NCI-H1436 treated with DMSO at 0.1 percent for 48 hours (cell line): ENCODE results near the gene HOMER2.
A peak's percentile ranks its signal among the peaks of the same experiment; 100 is the strongest.
"Not testable (repeated sequence)": the region's sequence is repeated elsewhere in the genome, so short reads cannot be mapped to it uniquely, and the experiment has no call there.

Experiments used
- DNase-seq: peaks from one replicate; lab custom pipeline; 2025; lab: John Stamatoyannopoulos, UW

Gene HOMER2

DNA sequence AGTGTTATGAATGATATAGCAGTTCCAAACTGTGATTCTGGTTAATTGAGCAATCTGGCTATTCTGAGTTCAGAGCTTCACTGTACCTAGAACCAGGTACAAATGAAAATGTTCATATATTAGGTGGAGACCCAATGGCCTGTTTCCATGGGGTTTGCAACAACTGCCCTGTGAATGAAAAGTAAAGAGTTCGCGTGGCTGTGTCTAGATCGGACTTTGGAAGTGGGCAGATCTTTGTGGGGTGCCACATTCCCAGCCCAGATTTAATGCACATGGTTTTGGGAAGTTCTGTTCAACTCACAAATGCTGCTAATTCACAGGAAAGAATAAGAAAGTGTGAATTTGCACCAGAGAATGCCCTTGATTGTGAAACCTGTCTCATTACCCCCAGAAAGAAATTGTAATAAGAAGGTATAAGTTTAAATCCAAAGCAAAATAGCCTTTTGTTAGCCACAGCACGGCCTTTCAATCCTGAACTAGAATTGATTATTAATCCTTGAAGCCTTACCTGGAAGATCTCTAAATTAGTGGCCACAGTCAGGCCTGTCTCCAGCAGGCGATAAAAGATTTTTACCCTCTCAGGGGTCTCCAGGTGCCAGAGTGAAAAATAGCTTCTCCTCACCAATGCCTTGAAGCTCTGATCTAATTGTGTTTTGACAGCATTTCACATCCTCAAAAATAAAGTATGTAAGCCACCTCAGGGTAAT is 120.5 kb downstream of the HOMER2 start:
- DNase-seq, result no peak

DNA sequence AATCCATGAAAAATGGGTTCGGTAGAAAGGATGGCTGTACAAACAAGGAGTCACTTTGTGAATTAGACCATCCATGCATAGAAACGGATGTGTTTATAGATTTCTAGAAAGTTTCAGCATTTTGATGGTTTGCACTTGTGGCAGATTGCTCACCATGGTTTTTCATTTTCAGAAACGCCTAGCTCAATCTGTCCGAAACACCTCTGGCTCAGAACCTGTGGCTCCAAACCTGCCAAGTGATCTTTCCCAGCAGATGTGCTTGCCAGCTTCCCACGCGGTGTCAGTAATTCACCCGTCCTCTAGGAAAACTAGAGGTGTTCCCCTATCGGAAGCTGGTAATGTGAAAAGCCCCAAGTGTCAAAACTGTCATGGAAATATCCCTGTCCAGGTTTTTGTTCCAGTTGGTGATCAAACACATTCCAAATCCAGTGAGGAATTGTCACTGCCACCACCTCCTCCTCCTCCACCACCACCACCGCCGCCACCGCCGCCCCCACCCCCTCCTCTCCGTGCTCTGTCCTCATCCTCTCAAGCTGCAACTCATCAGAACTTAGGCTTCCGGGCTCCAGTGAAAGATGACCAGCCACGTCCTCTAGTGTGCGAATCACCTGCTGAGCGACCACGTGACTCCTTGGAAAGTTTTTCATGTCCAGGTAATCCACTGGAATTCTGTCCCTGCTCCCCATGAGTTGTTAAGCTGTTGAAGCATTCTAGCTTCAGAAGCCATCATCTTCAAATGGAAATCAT is 121.9 kb downstream of the HOMER2 start:
- DNase-seq, result no peak

DNA sequence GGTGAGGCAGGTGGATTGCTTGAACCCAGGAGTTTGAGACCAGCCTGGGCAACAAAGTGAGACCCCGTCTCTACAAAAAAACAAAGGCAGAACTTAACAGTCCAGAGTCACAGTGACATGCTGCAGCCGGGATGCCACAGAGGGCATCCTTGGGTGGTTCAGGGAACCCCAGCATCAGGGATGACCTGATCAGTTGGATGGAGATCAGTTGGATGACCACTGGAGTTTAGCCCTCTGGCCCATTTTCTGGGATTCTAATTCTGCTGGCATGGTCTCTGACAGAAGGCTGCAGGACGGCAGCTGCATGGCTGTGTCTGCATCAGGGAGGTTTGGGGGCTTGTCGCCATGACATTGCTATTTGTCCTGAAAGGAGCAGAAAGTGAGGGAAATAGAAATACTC is 123.3 kb downstream of the HOMER2 start:
- DNase-seq, result no peak

DNA sequence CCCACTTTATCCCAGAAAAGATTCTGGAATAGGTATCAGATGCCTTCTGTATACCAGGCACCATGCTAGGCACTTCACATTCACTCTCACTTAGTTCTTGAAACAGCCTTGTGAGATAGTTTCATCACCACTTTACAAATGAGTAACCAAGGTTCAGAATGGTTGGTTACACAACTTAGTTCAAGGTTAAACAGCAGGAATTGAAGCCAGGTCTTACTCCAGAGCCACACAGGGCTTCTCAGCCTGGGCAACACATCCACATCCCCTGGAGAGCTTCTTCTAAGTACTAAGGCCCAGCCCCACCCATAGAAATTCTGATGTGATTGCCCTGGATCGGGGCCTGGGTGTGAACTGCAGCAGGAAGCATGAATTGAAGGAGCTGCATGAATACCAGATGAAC is 124.4 kb downstream of the HOMER2 start:
- no peak for DNase-seq

DNA sequence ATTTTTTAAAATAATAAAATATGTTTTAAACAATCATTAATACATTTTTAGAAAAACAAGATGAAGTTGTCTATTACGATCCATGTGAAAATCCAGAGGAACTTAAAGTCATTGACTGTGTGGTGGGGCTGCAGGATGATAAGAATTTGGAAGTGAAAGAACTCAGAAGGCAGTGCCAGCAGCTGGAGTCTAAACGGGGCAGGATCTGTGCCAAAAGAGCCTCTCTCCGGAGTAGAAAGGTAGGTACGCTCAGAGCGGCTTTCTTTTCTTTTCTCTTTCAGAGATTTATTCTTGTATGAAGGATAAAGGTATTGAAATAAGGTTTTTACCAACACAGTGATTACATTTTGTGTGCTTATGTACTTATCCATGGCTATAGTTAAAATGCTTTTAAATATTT is 129.5 kb downstream of the HOMER2 start:
- no peak for DNase-seq

DNA sequence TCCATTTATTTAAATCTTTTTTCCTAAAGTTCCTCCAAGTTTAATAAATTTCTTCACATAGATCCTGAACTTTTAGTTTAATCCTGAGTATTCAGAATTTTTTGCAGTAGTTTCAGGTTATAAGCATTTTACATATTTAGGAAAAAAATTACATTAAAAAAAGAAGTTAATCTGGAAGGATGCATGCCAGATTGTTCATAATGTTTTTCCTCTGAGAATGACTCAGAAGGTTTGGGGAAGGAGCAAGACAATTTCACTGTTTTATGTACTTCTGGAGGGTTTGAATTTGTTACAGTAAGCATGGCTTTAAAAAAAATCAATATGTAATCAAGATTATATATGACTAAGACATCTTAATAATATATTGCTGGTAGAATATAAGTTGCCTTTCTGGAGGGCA is 130.7 kb downstream of the HOMER2 start:
- not testable (repeated sequence) for DNase-seq

DNA sequence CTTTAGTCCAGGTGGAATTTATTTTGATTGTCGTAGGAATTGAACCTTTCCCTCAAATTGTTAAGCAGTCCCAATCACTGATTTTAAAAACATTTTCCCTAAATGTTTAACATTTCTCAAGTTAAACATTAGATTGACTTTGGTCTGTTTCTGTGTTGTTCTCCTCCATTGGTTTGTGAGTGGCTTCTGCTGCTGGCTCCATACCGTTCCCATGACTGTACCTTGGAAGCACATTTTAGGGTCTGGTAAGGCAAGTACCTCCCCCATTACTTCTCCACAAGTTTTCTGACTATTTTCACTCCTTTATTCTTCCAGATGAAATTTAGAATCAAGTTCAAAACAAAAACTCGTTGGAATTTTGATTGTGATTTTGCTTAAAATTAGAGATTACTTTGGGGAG is 131.1 kb downstream of the HOMER2 start:
- DNase-seq, result not testable (repeated sequence)

DNA sequence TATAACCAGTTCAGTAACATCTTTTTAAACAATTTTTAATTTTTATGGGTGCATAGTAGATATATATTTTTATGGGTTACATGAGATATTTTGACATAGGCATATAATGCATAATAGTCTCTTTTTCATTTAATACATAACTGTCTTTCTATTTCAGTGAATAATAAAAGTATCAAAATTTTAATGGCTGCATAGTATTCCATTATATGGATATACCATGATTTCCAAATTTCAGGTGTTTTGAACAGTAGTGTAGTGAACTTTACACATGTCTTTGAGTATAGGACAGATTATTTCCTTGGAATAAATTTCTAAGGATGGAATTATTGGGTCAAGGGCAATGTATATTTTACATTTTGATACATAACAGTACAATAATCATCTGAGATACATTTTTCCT is 132.4 kb downstream of the HOMER2 start:
- no peak for DNase-seq

DNA sequence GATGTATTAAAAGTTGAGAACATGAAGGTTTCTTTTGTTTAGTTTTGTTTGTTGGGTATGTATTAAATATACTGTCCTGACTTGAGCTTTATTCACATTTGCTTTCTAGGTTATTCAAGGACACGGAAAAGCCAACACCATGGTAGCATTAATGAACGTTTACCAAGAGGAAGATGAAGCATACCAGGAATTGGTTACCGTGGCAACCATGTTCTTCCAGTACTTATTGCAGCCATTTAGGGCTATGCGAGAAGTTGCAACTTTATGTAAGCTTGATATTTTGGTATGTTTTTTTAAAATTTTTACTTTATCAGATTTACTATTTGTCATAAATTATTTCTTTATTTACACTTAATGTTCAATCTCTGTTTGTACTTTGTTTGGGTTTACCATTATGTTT is 139.5 kb downstream of the HOMER2 start:
- no peak for DNase-seq

DNA sequence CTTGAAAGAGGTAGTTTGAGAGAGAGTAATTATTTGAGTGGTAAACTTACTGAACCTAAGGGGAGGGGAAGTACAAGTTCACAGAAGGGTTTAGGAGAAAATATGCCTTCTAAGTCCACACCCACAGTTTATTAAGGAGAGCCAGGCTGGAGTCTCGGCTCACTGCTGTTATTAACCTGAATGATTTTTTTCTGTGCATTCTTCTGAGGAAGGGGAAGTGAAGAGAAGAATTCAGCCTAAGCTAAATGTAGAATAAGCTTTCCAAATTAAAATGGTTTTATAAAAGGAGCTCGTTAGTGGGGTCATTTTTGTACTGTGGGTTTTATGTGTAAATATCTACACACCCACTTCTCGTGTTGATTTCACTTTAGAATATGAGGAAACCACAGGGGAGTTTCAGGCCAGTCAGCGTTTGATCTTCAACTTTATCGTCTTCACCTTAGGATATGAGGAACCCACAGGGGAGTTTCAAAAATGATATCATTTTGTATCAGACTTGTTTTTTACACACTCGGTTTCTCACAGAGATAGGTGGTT is 141.6 kb downstream of the HOMER2 start:
- no peak for DNase-seq

DNA sequence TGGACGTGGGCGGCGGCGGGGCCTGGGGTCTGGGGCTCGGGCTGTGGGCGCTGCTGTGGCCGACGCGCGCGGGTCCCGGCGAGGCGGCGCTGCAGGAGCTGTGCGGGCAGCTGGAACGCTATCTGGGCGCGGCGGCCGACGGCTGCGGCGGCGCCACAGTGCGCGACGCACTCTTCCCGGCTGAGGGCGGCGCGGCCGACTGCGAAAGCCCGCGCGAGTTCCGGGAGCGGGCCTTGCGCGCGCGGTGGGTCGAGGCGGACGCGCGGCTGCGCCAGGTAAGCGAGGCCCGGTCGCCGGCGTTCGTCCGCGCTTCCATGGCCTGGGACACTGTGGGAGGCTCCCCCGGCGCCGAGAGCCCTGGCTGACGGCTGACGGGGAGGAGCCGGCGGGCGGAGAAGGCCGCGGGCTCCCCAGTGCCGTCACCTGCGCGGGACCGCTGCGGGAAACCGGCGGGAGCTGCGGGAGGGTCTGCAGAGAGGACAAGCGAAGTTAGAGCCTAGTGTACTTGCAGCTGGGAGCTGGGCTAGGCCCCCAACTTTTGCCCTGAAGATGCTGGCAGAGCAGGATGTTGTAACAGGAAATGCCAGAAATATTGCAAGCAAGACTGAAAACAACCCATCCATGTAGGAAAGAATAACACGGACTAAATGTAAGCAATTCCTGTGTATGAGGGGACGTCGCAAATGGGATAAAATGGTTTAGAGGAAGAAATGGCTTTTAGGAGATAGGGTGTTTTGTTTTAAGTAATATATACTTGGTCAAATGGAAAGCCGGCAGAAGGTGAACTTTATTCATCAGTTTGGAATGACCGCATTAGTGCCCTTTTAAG is 142.2 kb downstream of the HOMER2 start:
- no peak for DNase-seq

DNA sequence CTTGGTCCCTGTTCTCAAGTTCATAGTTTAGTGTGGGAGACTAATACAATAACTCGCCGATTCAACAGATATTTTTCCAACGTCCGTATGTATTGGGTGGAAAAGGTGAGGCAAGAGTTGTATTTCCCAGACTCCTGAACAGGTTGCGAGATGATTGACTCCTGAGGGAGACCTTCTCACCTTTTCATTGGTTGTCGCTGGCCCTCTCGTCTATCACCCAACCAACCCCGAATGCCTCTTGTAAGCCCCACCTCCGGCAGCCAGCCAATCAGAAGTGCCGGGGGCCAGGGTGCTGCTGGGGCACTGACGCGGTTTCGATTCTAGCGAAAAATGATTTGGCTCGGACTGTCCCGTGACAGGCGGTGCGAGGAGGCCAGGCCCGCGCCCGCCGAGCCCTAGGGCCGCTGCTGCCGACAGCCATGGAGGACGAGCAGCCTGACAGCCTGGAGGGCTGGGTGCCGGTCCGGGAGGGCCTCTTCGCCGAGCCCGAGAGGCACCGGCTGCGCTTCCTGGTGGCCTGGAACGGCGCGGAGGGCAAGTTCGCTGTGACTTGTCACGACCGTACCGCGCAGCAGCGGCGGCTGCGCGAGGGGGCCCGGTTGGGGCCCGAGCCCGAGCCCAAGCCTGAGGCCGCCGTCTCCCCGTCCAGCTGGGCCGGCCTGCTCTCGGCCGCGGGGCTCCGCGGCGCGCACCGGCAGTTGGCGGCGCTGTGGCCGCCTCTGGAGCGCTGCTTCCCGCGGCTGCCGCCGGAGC is 143.0 kb downstream of the HOMER2 start, which contains the start of gene WHAMM:
WHAMM (plus strand) TSS at position 321 of the 753 bp plus-strand sequence; CDS start at position 420, 99 bp downstream.
- DNase-seq, result peak; percentile 88

DNA sequence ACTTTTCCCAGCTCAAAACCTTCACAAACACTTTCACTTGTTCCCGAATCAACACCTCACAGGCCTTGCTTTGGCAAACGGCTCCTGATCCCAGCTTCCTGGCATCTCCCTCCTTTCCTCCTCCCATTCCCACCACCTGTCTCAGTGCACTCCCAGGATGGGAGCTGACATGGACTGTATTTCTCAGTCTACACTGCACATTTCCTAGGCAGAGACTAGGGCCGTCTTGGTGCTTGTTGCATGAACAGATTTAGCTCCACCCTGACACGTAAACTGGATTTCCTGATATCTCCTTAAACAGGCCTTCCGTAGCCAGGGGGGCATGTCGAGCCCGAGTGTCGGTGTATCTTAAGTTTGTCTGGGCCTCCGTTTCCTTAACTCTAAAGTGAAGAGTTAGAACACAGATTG is 143.9 kb downstream of the HOMER2 start:
- DNase-seq, result no peak

DNA sequence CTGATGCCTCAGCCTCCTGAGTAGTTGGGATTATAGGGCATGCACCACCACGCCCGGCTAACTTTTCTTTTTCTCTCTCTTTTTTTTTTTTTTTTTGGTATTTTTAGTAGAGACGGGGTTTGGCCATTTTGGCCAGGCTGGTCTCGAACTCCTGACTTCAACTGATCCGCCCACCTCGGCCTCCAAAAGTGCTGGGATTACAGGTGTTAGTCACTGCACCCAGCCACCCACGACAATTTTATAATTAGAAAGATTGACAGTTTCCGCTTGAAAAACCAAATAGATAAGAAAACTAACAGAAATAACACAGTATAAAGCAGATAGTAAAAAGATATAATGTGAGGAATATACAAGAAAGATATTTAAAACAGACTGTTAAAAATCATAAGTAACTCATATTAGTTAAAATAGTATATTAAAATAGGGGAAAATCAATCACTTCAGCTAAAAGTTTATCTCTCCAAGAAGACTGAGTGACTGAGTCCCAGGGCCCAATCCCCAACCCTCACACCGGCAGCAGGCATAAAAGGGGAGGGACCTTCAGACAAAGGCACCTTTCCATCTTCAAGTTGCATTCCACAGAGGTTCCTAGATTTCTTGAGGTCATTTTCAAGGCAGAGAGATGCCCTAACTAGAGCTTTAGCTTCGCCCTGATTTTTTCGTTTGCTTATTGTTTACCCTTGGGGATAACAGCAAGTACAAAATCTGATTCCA is 144.4 kb downstream of the HOMER2 start:
- DNase-seq, result no peak

DNA sequence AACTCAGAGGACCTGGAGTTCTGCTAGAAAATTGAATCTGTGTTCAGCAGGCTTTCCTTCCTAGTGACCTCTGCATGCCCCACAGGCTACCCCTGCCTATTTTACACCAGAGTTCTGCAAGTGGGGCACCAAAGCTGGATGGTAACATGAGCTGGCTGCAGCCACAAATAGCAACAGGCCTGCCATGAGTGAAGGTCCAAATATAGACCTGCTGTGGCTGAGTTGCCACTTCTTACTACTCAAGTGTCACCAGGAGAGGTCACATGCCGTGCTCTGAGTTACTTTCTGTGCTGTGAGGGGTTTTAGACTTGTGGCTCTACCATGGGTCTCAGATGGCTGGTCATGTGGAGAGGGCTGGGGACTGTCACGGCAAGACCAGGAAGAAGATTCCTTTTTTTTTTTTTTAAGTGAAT is 146.5 kb downstream of the HOMER2 start, which contains the start of gene FSD2:
FSD2 (minus strand) TSS at position 76 of the 413 bp plus-strand sequence. CDS start 18,679 bp downstream, outside the sequence.
- no peak for DNase-seq

DNA sequence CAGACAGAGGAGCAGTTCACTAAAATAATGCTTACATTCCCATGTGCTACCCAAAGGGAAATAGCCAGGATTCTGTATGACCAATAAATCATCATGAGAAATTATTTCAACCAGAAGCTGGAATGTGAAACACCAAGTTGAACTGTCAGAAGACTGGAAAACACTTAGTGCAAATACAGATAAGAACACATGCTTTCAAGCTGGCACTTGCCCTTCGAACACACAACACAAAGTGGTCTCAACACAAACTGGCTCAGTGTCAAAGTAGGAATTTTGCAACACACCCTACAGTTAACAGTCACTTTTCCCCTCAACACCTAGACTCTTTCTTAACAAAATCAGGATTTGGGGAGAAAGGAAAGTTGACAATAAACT is 148.0 kb downstream of the HOMER2 start:
- DNase-seq, result no peak

DNA sequence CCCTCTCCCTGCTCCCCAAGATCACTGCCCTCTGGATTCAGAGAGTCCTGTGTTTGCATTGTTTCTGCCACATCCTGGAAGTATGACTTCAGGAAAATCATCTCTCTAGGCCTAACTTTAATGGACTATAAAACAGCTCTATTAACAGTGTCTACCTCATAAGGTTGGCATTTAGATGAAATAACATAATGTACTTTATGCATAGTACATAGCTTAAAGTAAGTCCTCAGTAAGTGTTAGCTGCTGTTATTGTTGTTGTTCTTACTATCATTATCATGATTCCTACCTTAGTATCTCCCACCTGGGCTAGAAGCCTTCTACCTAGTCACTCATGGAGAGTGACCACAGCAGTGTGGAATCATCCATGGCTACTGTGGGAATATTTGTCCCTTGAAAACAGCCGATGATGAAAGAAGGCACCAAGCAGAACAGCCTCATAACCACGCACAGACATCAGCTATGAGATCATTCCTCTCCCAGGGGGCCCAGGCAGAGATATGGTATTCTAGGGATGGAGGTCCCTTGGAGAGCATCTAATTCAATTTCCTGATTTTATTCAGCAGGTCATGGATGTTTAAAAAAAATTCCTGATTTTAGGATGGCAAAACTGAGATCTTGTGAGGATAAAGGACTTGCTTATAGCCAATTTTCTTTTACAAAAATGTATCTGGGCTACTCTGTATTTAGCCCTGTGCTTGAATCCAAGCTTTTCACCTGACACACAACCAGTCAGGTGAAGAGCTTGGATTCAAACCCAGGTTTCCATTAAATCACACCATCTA is 148.5 kb downstream of the HOMER2 start:
- DNase-seq, result no peak

DNA sequence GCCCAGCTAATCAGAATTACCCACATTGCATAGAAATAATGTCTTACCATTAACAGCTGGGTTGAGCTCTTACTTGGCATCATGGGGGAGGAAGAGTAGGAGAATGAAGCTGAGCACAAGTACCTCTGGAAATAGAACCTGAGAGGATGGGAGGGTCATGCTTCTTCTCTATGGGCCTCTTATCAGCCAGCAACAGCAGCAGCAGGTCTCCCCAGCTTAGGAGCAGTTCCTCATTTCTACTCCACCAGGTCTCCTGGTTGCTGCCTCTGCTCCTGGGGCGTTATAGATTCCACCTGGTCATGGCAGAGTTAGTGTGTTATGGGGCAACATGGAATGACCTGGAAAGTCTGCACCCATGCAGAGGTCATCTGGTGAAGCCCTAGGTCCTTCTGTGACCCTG is 150.0 kb downstream of the HOMER2 start:
- no peak for DNase-seq

DNA sequence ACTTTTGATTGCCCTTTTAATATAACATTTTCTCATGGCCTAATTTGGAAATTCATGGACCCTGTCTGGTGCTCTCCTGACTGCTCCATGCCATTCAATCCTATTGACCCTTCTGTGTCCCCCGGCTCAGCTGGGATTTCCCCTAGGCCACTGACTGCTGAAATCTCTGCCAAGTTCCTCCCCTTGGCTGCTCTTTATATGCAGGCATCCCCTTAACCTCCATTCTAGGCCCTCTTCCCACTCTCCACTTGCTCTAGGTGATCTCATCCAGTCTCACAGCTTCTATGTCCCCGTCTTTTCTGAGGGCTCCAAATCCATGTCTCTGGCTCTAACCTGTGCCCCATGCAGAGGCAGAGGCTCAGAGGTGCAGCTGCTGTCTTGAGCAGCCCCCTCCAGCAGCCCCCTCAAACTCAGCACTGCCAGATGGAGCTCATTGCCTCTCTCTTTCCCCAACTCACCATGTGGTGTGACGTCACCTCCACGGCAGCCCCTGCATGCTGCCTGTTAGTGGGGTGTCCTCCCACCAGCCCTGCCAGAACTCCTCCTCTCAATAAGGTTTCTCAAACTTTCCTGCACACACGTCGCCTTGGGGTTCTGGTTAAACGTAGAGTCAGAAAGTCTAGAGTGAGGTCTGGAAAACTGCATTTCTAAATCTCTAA is 153.2 kb downstream of the HOMER2 start:
- DNase-seq, result no peak
